T-helper 2 cell treated with Interferon-gamma antibody and Interleukin-4, amounts not matched to agents 5 μg/mL and 100 μg/mL, for 36 hours (primary cell): ENCODE results near the gene KIZ.

ENCODE experiments used
- DNase-seq: peaks from one replicate; pipeline ENCODE4 v3.0.0; 2021; ENCODE audit warnings: low spot score
- H3K27ac Mint-ChIP-seq: one replicate; pipeline ENCODE4 v1.8.0; 2021; ENCODE audit warnings: mild to moderate bottlenecking, mixed read lengths
- H3K27me3 Mint-ChIP-seq: one replicate; pipeline ENCODE4 v1.8.0; 2021; ENCODE audit warnings: low read depth, mixed read lengths
- H3K36me3 Mint-ChIP-seq: one replicate; pipeline ENCODE4 v1.8.0; 2021; ENCODE audit warnings: low read depth, mixed read lengths
- H3K4me1 Mint-ChIP-seq: one replicate; pipeline ENCODE4 v1.8.0; 2021; ENCODE audit warnings: low read depth, mixed read lengths
- H3K4me3 Mint-ChIP-seq: one replicate; pipeline ENCODE4 v1.8.0; 2022; ENCODE audit warnings: mild to moderate bottlenecking, moderate library complexity, mixed read lengths
- H3K9me3 Mint-ChIP-seq: one replicate; pipeline ENCODE4 v1.8.0; 2021; ENCODE audit warnings: mixed read lengths

KIZ gene

DNA sequence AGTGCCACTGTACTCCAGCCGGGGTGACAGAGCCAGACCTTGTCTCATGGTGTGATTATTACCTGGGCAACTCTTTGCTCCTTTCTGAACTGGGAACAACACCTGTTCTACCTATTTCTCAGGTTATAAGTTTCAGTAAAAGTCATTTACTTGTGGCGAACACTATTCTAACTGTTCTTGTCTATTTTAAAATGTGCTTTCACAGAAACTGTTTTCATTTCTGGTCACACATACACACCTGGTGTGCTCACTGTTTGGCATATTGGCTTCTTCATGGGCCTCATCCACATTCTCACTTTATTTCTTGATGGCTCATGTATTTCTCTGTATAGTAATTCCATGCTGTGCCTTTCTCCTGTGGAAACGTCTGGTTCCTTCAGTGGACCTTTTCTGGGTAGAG is 146.8 kb downstream of the KIZ start:
- Mint-ChIP-seq H3K27ac (no peak overlapping the region), H3K36me3 (no peaks in the 10 kb centered on the region), H3K27me3 (no peaks in the 10 kb centered on the region)

DNA sequence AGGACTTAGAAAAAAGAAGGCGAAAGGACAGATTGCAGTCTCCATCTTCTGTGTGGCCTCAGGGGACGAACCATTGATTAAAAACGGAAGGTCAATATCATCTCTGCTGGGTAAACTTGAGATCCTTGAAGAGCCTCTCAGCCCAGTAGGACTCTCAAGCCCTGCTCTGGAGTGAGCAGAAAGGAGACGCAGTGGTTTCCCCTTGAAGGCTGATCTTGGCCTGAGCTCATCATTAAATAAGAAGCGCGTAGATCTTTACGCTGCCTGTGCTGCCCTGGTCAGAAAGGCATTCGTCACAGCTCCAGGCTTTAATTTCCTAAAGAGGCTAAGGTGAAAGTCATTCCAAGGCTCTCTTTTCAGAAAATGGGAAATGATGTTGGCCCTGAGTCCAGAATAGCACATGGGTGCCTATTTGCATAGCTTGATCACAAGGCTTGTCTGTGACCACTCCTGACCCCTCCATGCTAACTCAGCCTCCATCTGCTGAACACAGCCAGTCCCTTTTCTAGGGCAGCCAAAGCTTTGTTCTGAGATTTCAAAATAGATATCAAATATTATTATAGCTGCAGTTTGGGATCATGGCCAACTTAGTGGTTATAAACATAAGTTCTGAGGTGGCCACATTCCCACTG is 148.0 kb downstream of the KIZ start:
- Mint-ChIP-seq H3K36me3 (no peaks in the 10 kb centered on the region), H3K9me3 (no peaks in the 10 kb centered on the region), H3K27me3 (peaks cover 2% of the 10 kb centered on the region), H3K4me1 (no peaks in the 10 kb centered on the region), H3K27ac (no peak overlapping the region), H3K4me3 (no peak overlapping the region)
- DNase-seq, result no peak

More for the DNA sequence above, 146.8 kb downstream of the KIZ start:
- Mint-ChIP-seq H3K4me1 (no peaks in the 10 kb centered on the region), H3K4me3 (no peak overlapping the region), H3K9me3 (no peaks in the 10 kb centered on the region)
- DNase-seq, result no peak

DNA sequence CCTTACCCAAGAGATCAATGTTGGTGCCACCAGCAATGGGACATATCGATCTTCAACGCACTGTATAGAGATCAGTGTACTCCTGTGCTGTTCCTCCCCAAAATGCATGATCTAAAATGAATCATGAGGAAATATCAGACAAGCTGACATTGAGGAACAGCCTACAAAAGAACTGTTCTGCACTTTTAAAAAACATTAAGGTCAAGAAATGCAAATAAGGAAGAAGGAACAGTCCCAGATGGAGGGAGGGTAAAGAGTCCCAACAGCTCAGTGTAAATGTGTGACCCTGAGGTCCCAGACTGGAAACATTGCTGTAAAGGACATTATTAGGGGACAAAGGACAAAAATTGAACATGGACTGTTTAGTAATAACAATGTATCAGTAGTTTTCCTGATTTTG is 152.9 kb downstream of the KIZ start:
- Mint-ChIP-seq H3K4me1 (peaks cover 4% of the 10 kb centered on the region), H3K36me3 (no peaks in the 10 kb centered on the region), H3K27me3 (peaks cover 7% of the 10 kb centered on the region), H3K9me3 (no peaks in the 10 kb centered on the region), H3K27ac (no peak overlapping the region), H3K4me3 (no peak overlapping the region)
- DNase-seq, result no peak

DNA sequence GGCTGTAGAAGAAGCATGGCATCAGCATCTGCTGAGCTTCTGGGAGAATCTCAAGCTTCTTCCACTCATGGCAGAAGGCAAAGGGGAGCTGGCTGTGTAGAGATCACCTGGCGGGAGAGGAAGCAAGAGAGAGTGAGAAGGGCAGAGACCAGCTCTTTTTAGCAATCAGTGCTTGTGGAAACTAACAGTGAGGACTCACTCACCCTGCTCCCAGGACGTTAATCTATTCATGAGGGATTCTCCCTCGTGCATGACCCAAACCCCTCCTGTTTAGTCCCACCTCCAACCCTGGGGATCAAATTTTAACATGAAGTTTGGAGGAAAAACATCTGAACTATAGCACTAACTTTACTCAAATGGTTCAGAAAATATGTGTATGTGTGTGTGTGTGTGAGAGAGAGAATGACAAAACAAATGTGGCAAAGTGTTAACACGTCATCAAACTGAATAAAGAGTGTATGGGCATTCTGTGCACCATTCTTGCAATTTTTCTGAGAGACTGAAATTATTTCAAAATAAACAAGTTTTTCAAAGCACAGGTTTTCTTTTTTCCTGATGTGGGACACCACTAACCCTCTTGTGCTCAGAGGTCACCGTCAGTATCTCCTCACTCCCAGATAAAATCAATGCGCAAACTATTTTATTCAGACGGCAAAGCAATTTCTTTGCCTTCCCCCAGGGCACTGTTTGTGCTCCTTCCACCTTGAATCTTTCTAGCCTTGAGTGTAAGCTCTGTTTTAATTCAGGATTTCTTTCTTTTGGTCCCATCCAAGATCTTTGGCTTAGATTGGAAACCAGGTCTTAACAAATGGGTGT is 154.0 kb downstream of the KIZ start:
- Mint-ChIP-seq H3K27me3 (peaks cover 7% of the 10 kb centered on the region), H3K4me3 (no peak overlapping the region), H3K27ac (no peak overlapping the region), H3K4me1 (peaks cover 4% of the 10 kb centered on the region), H3K9me3 (no peaks in the 10 kb centered on the region), H3K36me3 (no peaks in the 10 kb centered on the region)
- DNase-seq, result no peak

DNA sequence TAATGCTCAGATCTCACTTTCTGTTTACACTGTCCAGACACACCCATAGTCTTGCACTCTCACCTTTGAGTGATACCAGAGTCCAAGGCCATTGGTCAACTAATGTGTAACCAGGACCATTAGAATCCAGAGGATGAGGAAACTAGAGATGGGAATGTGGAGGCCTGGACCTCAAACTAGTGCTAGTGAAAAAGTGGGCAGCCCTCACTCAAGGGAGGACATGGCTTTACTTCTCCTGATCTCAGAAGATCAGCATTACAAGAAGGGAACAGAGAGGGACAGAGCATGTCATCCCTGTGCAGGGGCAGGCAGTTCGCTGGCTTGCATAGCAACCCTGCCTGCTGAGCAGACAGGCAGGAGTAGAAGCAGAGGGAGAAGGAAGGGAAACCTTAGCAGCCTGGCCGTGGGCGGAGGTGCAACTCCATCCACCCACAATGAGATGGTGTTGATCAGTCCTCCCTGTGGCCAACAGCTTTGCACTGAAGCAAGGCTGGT is 154.7 kb downstream of the KIZ start:
- Mint-ChIP-seq H3K4me3 (no peak overlapping the region), H3K27me3 (peaks cover 7% of the 10 kb centered on the region), H3K9me3 (no peaks in the 10 kb centered on the region), H3K36me3 (no peaks in the 10 kb centered on the region), H3K27ac (no peak overlapping the region), H3K4me1 (peaks cover 4% of the 10 kb centered on the region)
- no peak for DNase-seq

DNA sequence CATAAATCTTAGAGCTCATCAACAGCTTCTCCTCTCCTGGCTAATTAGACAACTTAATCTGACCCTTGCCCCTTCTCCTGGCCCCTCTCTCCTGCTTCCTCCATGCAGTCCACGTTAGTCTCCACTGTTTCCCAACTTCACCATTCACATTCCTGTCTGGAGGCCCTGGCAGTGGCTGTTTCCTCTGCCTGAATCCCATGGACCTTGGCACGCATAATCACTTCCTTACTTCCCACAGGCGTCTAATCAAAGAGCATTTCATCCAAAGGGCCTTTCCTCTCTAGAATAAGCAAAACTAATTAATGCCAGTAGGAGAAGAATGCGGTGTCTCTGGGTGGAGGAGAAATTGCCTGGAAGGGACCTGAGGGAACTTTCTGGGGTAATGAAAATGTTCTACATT is 160.9 kb downstream of the KIZ start:
- no peak for DNase-seq
- Mint-ChIP-seq H3K4me1 (no peaks in the 10 kb centered on the region), H3K27me3 (peaks cover 6% of the 10 kb centered on the region), H3K4me3 (no peak overlapping the region), H3K9me3 (no peaks in the 10 kb centered on the region), H3K36me3 (no peaks in the 10 kb centered on the region), H3K27ac (no peak overlapping the region)

DNA sequence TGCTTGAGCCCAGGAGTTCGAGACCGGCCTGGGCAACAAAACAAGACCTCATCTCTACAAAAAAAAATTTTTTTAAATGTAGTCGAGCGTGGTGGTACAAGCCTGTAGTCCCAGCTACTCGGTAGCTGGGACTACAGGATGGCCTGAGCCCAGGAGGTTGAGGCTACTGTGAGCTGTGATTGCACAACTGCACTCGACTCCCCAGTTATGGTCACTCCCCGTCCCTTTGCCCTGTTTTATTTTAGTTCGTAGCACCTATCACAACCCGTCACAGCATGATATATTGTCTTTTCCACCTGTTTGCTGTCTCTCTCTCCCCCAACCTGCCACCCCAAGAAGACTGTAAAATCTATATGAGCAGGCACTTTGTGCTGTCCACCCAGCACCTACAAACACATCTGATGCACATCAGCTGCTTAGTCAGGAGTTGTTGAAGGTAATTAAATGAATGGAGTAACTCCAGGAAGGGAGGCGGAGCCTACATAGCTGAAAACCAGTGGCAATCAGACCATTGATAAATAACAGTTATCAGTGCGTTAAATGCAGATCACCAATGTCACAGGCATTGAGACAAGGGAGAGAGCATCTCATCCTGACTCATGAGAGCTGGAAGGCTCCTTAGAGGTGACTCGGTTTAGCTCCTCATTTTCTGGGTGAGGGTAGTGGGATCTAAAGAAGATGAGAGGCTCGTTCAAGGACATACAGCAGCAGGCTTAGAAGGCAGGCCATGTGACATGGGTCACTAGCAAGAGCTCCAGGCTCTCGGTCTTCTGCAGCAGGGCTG is 162.9 kb downstream of the KIZ start:
- DNase-seq, result no peak
- peaks cover 6% of the 10 kb centered on the region for H3K27me3 Mint-ChIP-seq
- no peaks in the 10 kb centered on the region for H3K4me1 Mint-ChIP-seq
- no peak overlapping the region for H3K27ac Mint-ChIP-seq
- H3K36me3 Mint-ChIP-seq, result no peaks in the 10 kb centered on the region
- H3K4me3 Mint-ChIP-seq, result no peak overlapping the region
- H3K9me3 Mint-ChIP-seq, result no peaks in the 10 kb centered on the region

DNA sequence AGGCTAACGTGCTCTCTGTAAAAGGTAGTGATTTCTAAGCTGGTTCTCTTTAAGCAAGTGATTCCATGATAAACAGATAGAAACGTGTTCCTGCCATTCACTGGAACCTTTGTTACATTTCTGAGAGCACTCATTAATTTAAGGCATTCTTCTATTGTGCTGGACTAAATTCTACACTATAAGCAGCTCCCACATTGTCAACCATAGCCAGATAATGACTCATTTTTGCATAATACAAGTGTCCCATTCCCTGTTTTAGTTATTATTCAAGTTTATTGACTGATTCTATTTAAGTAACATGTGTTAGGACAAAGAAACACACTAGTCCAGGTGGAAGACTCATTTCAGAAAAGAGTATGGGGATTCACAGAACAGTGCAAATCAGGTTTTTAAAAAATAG is 163.8 kb downstream of the KIZ start:
- Mint-ChIP-seq H3K4me3 (no peak overlapping the region), H3K36me3 (no peaks in the 10 kb centered on the region), H3K9me3 (no peaks in the 10 kb centered on the region), H3K4me1 (no peaks in the 10 kb centered on the region), H3K27me3 (peaks cover 6% of the 10 kb centered on the region), H3K27ac (no peak overlapping the region)
- DNase-seq, result no peak

DNA sequence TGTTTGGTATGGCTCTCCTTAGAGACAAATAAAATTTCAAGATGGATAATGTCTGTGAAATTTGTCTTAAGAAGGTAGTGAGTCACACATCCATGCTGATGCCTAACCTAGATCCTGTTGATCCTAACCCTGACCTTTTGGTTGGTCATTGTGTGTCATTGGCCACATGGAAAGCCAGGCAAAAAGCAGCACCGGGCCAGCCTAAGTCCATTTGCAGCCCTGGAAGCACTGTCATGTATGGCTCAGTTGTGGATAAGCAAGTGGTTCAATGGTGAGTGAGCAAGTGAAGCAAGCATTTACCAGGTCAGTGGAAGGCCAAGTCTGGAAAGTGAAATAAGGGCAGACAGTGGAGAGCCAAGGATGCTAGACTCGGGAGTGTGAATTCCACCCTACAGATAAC is 165.1 kb downstream of the KIZ start:
- Mint-ChIP-seq H3K36me3 (no peaks in the 10 kb centered on the region), H3K4me3 (no peak overlapping the region), H3K27ac (no peak overlapping the region), H3K27me3 (peaks cover 6% of the 10 kb centered on the region), H3K4me1 (no peaks in the 10 kb centered on the region), H3K9me3 (no peaks in the 10 kb centered on the region)
- DNase-seq, result no peak

DNA sequence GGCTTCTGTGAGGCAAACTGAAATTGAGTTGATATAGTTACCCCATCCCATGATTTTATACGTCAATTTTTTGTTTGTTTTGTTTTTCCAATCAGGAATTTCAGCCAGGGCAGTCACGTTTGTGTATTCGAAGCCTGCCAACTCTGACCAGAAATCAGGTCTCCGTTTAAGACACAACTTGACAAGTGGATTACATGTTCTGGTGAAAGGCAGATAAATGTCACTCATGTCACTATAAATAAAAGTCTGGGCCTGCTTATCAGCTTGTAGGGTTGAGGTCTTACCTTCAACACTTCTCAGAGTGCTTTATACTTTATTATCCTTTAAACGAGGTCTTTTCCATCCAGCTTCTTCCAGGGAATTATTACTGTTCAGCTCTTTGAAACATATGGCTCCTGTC is 168.9 kb downstream of the KIZ start:
- no peak for DNase-seq
- Mint-ChIP-seq H3K27me3 (no peaks in the 10 kb centered on the region), H3K27ac (no peak overlapping the region), H3K36me3 (no peaks in the 10 kb centered on the region), H3K4me1 (no peaks in the 10 kb centered on the region), H3K4me3 (no peak overlapping the region), H3K9me3 (no peaks in the 10 kb centered on the region)
